GM21576 (cell line): ENCODE measurements around the gene EXOC4.

Experiments
- ATAC-seq: cut with Tn5 transposase; IDR thresholded peaks from one replicate; pipeline ENCODE4 v1.9.1; 2021; ENCODE audit warnings: mild to moderate bottlenecking, moderate library complexity; ENCODE audit not compliant: unreplicated experiment

The EXOC4 gene

DNA sequence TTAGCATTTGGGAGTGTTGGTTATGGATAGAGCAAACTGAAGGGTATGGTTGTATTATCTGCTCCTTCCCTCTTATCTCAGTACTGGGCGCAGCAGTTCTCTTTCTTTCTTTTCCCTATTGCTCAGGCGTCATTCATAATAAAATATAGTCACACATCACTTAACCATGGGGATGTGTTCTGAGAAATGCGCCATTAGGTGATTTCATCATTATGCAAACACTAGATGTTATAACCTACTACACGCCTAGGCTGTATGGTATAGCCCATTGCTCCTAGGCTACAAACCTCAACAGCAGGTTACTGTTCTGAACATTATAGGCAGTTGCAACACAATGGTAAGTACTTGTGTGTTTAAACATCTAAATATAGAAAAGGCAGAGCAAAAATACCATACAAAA, 401.7 kb downstream of the EXOC4 start:
- no peak for ATAC-seq

DNA sequence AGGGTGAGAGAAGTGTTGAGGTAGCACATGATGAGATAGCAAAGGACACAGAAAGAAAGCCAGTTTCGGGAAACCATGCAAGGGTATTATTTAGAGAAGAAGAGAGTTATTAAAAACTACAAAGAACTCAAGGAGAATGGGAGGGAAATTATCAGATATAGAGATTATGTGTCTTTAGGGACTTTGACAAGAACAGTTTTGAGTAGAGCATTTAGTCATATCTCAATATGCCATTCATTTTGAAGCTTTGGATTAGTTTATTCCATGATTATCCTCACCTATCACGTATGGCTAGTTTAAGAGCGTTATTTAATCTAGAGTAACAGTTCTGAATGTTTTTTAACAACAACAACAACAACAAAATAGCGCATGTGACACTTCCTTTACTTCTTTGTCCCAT, 409.4 kb downstream of the EXOC4 start:
- no peak for ATAC-seq

GRCh38 chr7:133662830-133663229, 410.0 kb downstream of the EXOC4 start:
- ATAC-seq, result no peak

DNA sequence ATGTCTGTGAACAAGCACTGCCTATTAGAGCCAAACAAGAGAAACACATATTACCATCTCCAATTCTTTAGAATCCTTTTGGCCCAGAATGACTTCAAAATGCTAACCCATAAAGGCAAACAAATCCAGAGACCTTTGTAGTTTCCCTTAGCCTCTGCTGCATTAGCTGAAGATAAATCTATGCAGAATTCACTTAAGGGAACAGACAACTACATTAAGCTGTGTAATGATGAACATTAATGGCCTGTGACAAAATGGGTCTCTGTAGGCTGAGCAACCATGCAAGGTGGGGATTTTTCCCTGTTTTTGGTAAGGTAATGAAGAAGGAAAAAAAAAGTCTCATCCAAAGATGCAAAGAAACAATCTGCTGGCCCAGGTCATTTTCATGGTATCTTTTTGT, 411.6 kb downstream of the EXOC4 start:
- ATAC-seq, result no peak

DNA sequence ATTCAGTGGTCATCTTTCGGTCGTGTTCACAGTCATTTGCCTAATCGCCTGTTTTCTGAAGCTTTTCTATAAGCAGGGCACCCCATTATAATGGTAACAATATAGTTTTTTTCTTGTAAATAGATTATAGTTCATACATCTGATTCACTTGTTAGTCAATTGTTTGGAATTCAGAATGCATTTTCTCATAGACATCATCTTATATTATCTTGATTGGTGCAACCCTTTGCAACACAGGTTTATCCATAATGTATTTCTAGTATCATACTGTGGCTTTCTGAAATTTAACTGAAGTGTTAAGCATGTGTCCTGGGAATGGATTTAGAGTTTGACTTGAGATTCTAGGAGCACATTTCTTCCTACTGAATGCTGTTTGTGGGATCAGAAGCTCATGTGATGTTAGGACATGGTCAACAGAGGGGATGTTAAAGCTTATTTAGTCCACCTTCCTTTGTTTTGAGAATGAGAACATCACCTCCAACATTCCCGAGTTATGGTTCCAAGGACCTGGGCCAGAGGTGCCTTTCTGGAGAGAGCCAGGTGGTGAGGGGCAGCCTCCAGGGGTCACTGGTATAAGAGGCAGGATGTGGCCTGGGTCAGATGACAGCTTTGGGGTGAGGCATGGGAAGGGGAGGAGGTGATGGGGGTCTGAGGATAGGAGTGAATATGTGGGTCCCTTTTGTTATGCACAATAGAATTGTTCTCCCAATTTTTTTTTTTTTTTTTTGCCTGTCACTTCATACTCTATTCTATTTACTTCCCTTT, 415.6 kb downstream of the EXOC4 start:
- no peak for ATAC-seq

DNA sequence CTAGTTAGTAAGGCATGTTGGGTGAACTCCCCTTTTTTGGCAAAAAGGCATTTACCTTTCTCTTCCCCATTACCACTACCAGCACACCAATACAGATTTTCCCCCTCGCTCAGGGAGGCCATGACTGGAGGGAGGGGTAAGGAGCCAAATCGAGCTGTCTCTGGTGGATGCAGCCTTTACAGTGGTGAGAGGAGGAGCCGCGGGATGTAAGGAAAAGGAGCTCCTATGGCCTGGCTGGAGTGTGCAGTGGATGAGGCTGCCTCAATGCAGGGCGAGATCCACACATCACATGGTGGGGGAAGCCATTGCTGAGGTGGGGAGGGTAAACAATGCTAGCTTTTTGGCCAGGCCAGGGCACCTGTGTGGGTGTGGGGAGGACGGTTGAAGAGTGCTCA, 416.2 kb downstream of the EXOC4 start:
- no peak for ATAC-seq

DNA sequence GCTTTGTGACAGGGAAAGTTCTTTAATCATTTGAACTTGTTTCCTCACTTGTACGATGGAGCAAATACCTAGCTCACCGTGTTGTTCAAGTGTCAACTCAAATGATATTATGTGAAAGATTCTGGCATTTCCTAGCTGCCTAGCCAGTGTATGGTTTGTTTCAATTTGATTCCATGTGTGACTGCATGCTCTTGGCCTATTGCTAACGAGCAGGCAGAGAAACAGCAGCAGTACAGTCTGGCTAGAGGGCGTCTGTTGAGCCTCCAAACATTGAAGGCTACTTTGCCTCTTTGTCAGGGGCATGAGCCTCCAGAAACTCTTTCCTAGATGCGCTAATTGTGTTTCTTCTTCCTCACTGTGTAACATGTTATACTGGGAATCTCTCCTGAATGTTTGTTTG, 417.4 kb downstream of the EXOC4 start:
- ATAC-seq, result no peak

- no peak for ATAC-seq
Observed at GRCh38 chr7:133672866-133673265, 420.0 kb downstream of the EXOC4 start.

- ATAC-seq, result no peak
Observed at GRCh38 chr7:133674079-133674763, 421.3 kb downstream of the EXOC4 start.

- ATAC-seq, result no peak
Observed at GRCh38 chr7:133675510-133676218, 422.8 kb downstream of the EXOC4 start.

DNA sequence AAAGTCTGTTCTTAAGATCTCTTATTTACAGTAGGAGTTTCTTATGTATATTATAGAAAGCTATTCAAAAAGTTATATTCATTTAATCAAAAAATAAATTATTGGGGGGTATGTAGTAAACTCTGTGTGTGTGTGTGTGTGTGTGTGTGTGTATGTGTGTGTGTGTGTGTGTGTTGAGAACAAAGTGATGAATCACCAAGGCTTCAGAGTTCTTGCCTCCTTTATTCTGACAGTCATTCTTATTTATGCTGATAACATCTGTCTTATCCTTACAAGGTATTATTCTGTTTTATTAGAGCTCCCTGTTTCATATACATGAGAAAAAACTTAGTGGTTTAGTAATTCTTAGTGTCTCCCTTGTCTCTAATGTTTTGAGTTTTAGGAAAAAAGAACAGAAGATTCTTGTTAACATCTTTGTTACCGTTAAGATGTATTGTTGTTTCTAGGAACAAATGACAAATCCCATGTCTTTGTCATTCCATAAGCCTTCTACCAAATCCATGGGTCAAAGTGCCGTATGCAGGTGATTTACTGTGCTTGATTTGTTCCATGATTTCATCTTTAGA, 424.0 kb downstream of the EXOC4 start:
- no peak for ATAC-seq

- ATAC-seq, result no peak
Observed at GRCh38 chr7:133678137-133678814, 425.4 kb downstream of the EXOC4 start.

DNA sequence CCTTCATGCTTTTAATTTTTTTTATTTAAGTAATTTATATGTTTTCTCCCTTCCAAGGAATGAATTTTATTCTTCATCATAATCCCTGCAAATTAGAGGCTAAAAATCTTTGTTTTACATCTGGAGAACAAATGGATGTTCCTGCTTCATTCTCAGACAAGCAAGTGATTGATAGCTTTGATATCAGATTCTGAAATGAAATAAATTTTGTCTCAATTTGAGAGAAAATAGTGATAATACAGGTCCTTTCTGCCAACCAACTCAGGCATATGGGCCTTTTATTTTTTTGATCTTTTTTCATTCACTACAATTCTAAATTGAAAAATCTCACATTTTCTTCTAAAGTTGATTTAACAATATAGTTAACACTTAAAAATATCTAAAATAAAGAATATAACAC, 427.1 kb downstream of the EXOC4 start:
- ATAC-seq, result no peak

GRCh38 chr7:133681529-133681928, 428.7 kb downstream of the EXOC4 start:
- no peak for ATAC-seq

DNA sequence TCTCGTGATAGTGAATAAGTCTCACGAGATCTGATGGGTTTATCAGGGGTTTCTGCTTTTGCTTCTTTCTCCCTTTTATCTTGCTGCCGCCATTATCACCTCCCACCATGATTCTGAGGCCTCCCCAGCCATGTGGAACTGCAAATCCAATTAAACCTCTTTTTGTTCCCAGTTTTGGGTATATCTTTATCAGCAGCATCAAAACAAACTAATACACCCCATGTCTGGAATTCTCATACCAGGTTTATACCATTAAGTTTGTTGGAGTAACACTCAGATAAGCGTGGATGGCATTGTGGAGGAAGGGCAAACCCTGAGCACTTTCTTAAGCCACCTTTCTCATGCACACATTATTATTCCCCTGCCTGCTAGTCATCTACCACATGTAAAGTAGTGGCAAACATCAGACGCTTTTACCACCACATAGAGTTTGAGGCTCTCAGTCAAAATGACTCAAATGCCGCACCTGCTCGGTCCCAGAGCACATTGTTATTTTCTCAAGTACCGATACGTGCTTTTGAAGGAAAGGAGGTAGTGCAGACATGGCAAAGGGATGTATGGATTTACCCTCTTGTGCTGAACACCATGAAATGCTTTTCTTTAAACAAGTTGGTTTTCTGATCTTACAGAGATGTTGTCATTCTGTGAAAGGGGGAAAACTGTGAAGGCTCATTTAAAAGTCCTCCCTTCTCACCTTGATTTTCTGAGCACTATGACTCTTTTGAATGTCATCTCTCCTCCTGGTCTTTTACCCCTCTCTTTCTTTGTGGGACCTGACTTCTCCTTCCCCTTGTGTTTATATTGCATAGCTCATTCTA, 429.7 kb downstream of the EXOC4 start:
- ATAC-seq, result no peak

GRCh38 chr7:133683182-133683454, 430.2 kb downstream of the EXOC4 start:
- no peak for ATAC-seq

DNA sequence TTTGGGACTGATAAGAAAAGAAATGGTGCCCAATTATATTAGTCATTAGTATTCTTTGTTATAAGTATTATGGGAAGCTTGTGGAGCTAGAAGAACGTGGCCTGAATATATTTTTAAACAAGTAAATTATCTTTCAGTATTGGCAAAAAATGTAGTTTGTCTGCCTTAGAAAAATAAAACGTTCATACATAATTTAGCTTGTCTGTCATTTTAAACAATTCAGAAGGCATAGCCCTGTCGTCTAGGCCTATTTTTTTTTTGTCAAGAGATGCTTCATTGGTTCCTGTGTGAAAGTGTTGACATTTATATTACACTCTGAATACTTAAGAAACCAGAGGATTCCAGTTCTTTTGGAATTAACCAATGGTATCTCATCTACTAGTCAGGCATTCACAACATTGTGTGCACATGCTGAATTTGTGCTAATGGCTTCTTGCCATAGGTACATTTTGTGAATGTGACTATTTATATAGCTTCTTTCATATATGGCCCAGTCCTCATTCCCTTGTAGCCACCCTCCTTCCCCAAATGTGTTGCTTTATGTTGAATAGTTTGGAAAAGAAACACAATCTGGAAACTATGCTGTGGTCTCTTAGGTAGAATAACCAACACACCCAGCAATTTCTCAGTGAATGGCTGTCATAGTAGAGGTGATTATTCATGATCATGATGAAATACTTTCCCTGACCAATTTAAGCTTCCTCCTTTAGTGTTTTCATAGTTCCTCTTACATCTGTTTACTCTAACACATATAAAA, 435.8 kb downstream of the EXOC4 start:
- ATAC-seq, result no peak

GRCh38 chr7:133690740-133691139, 437.9 kb downstream of the EXOC4 start:
- no peak for ATAC-seq

DNA sequence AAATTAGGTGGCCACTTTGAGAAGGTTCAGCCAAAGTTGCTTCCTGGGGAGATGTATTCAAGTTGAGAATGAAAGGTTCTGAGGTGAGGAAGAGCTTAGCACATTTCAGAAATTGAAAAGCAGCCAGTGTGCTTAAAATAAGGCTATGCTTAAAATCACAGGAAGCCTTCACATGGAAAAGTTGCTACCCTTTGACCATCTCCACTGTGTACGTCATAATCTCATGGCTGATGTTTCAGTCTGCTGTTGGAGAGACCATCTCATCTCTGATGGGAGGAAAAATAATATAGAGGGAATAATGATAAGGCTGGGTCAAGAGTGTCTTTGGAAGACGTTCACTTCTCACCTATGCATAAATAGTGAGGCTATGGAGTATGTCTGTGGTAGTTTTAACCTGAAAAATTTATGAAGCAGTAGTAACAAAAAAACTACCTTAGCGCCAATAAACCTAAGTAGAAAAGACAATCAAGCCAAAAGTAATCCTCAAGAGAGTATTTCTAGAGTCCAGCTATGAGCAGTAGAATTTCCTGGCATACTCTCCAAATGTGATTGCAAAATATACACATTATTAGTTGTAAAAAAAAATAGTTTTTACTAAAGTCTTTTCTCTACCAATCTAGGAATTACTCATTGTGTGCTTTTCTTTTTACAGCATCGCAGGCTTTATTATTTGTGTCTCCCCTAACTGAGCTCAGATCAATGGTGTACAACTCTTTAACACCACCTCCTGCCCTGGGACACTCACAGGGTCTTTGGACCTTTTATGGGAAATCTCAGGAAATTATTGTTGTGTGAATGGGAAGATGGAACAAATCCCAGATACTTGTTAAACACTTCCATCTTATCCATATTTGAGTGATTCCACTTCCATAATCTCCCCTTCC, 439.1 kb downstream of the EXOC4 start:
- no peak for ATAC-seq
